HG02938 (cell line): ENCODE results near the gene RTL10.

Experiments used
- ATAC-seq: cut with Tn5 transposase; IDR thresholded peaks from one replicate; pipeline ENCODE4 v1.9.1; 2021; ENCODE audit warnings: mild to moderate bottlenecking, moderate library complexity; ENCODE audit not compliant: unreplicated experiment

Gene RTL10, protein sequence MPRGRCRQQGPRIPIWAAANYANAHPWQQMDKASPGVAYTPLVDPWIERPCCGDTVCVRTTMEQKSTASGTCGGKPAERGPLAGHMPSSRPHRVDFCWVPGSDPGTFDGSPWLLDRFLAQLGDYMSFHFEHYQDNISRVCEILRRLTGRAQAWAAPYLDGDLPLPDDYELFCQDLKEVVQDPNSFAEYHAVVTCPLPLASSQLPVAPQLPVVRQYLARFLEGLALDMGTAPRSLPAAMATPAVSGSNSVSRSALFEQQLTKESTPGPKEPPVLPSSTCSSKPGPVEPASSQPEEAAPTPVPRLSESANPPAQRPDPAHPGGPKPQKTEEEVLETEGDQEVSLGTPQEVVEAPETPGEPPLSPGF

DNA sequence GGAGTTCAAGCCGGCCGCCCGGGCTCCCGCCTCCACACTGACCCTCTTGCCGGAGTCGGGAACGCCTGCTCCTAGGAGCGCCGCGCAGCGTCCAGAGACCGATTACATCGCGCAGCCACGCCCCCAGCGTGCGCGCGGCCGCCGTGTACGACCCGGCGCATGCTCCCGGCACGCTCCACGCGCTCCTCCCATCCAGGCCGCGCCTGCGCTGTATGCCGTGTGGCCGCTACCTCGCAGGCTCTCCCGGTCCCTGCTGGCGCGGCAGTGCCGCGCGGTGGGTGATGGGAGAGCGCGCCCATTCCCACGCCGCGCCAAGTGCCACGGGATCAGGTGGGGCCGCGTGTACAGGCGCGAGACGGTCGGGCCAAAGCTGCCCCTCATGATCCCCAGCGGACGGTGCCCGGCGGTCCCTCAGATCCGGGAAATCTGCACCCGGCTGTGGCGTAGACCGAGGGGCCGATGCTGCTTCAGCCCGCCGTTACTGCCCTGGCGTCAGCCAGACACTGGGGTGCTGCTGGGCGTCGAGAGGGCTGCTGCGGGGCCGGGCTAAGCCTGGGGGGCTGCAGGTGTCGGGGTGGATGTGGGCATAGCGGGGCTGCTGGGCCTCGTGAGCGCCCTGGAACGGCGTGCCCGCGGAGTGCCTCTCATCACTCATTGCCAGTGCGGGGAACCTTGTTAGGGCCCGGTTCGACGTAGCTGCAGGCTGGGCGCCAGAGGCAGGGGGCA is at the start of gene RTL10, which contains the start of gene GNB1L:
Gene RTL10 (minus strand): TSS at position 97 of the 726 bp plus-strand sequence. CDS start 2,613 bp downstream, outside the sequence.
Gene GNB1L (minus strand): TSS at position 97 of the 726 bp plus-strand sequence. CDS start 33,519 bp downstream, outside the sequence.
- peak; percentile 70 for ATAC-seq

DNA sequence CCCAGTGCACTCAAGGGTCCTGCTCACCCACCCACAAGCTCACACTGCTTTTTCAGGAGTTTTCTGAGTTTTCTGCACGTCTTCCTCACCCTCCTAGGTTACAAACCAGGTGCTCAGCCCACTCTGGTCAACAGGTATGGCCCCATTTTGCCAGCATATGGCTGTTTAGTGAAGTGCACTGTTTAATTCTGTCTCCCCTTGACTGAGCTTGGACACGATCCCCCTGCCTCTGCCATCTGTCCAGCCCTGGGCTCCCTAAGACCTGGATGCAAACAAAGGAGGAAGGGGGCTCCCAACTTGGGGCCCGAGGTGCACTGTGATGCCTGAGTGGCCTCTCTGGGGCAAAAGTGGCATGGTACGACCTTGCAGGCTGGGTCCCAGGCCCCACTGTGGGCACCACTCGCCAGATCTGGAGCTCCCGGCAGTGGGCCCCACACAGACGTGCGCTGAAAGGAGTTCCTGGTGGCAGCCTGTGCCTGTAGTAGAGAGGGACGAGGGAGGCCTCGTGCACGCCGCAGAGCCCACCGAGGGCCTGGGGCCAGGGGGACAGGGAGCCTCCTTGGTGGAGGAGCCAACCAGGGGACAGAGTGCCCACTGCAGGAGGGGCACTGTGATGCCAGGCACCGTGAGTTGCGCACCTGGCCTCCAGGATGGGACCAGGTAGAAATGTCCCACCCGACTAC is 49.6 kb upstream of the RTL10 start:
- ATAC-seq: no peak

DNA sequence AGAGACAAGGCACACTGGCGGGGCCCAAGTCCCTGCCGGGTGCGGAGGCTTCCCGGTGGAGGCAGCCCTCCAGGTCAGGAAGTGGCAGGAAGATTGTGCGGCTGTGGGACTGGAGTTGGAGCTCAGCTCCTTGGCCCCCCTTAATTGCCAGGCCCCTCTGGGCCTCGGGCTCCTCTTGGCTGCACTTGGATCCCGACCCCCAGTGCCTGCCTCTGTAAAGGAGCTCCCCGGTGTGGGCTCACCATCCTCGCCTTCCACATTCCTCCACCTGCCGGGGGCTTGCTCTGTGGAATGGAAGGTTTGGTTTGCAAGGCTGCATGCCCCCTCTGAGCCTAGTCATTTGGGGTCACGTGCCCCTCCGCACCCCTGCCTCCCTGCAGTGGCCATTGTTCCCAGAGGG is 48.8 kb upstream of the RTL10 start:
- ATAC-seq: no peak

DNA sequence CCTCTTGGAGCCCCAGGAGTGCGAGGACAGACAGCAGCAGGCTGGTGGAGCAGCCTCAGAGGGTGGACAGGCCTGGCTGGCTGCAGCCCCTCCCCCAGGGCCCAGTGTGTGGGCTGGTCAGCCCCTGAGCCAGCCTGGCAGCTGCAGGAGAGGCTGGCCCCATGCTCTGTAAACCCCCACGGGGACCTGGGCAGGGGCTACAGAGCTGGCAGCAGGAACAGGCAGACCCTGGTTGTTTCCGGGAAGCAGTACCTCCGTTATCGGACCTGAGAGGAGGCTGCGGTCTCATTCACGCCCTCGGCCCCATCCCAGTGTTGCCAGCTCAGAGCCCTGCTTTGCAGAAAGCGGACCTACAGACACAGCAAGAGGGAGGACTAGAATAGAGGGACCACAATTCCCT is 48.4 kb upstream of the RTL10 start:
- ATAC-seq: no peak

DNA sequence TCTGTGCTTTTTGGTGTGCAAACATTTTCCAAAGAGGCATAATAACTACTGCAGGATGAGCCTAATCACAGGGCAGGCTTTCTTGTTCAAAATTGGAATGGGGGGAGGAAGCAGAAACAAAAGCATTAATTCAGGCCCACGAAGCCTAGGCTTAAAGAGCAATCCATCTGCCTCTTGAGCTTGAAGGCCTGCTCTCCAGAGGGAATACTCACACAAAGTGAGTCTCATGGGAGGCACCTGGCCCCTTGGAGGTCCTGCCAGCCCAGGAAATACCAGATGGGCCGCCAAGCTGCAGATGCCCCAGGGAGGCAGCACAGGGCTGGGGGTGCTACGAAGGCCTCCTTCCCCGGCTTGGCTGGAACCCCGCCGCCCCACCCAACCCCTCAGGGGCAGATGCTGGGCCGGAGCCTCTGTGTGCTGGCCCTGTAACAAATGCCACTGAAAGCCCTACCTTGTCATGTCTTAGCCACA is 47.6 kb upstream of the RTL10 start:
- ATAC-seq: no peak

DNA sequence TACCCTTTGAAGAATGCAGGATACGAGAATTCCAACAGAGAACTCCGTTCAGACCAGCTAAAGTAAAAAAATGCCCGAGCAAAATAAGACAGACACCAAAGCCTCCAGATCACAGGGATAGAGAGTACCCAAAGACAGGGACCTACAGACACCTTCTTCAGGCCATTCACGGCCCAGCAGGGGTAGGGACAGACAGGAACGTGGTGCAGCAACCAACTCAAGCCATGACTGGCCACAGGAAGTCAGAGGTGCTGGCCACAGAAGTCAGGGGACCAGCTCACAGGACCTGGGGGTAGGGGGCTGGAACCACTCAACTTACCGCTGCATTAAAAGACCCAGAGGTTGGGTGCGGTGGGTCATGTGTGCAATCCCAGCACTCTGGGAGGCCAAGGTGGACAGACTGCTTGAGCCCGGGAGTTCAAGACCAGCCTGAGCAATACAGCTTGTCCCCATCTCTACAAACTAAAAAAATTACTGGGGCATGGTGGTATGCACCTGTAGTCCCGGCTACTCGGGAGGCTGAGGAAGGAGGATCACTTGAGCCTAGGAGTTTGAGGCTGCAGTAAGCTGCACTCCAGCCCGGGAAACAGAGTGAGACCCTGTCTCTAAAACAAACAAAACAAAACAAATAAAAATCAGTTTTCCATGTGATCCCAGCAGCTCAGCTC is 47.0 kb upstream of the RTL10 start:
- no peak for ATAC-seq

DNA sequence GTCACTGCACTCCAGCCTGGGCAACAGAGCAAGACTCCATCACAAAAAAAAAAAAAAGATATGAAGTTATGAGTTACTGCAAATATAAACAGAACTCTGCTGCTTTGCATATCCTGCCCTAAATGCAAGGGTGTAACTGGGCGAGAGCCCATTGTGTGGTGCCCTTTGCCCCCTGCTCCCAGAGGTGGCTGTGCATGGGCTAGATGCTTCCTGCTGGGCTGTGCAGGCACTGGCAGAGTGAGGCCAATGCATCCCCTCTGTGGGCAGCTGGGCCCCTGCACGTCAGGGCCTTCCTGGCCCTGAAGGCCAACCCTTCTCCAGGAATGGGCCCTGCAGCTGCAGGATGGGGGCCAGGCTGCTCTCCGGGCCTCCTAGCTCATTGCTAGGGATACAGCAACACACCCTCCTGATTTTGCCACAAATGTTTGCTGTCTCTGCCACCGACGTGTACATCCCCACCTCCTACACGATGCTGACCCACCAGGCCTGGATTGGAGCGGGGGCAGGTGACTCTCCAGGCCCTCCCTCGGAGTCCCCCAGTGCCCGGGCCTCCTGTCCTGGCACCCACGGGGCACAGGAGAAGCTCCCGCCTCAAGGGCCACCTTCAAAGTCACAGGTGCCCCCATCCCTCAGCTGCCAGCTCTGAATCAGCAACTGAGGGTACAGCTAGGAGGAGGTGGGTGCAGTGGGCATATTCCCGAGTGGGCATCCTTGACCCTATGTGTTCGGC is 46.2 kb upstream of the RTL10 start:
- ATAC-seq: no peak

DNA sequence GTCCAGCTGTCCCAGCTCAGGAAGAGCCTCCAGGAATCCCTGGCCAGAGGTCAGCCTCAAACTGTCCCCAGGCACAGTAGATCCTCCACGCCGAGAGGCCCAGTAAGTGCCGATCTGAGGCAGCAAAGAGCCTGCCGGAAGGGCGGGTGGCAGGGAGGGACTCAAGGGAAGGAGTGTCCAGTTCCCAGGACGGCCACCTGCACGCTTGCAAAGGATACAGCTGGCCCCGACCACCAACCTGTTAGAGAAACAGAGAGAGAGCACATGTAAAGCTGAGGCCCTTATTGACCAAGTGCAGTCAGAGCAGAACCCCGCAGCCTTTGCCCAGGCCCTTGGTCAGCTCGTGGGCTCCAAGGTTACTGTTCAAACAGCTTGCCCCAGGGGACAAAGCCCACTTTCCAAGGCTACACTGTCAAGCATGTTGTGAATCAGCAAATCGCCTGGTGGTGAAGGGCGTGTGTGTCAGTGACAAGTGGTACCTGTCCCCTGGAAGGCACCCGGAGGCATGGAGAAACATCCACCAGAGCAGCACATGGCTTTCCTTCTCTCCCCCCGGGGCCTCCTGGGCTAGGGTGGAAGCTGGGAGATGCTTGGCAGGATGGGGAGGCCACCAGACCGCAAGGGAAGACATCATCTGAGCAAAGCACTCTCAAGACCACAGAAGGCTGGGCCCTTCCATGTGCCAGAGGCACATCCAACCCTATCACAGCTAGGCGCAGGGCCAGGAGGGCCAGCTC is 44.3 kb upstream of the RTL10 start:
- ATAC-seq: no peak

DNA sequence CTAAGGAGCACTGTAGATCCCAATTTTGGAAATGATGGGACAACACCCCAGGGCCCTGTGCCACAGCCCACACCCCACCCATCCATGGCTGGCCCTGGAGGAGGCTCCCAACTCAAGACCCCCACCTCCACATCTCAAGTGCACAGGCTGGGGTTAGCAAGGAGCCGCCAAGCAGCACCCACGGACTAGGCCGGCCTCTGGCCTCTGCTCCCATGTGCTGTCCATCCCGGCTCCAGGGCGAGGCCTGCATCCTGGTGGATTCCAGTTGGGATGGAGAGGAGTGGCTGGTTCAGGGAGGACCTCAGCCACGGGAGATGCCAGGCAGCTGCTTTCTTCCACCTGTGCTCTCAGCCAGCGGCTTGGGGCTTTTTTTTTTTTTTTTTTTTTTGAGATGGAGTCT is 43.5 kb upstream of the RTL10 start:
- ATAC-seq: no peak

DNA sequence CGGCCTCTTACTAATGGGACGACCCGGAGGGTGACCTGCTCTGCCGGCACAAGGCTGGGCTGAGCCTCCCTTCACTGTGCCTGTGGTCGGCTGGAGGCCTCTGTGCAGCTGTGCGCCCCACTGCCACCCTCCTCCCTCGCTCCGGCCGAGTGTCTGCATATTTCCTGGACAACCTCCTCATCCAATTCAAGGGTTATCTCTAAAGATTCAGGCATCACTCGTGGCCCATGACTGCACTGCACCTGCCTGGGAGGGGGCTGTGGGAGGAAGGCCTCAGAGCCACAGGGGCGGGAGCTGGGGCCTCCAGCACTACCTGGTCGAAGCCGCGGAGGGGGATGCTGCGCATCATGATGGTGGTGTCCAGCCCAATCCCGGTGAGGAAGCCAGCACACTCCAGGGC is 43.1 kb upstream of the RTL10 start:
- ATAC-seq: no peak

DNA sequence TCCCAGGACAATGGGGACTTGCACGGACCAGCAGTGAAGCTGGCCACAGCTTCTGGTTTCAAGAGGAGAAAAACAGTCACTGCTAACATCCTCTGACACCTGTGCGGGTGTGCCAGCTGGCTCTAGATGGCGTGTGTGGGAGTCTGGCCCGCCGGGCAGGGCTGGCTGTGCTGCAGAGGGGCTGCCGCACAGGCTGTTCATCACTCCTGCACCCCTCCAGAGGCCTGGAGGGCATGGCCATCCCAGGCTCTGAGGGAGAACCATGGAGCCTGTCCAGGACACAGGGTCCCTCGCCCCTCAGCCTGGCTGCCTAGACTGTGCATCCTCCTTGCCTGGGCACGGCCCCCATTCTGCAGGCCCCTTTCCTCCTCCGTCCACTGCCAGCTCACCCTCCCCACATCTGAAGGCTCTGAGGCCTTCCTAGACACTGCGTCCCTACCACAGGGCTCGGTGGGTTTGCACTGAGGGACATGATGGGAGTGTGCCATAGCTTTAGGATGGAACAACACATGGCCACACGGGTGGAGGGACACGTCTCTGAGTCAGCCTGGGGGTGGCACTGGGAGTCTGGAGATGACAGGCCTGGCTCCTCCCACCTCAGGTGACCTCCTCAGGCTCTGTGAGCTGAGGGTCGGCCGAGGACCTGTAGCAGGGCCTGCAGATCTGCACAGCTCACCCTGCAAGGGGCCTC is 42.1 kb upstream of the RTL10 start:
- ATAC-seq: no peak

DNA sequence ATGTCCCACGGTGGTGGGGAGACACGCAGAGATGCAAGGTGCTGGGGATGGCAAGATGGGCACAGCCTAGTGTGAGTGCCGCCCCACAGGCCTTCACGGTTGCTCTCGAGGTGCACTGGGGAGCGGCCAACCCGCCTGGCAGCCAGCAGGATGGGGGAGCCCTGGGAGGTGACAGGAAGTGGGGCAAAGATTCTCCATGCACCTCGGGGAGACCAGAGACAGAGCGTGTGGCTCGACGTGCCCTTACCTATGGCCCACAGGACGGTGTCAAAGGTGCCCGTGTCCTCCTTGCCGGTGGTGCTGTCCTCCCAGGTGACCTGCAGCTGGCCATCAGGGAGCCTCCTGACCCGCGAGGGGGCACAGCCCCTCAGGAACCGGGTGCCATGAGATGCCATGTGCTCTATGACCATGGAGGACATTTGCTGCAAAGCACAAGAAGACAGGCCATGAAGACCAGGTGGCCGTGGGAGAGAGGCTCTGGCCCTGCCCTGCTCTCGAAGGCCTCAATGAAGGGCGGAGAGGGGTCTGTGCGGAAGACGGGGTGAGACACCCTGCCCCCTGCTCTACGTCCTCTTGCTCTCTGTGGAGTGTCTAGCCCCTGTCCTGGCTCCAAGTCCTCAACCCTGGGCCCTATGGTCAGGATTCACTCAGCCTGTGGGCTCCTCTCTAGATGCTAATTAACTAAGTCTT is 40.6 kb upstream of the RTL10 start:
- ATAC-seq: no peak

DNA sequence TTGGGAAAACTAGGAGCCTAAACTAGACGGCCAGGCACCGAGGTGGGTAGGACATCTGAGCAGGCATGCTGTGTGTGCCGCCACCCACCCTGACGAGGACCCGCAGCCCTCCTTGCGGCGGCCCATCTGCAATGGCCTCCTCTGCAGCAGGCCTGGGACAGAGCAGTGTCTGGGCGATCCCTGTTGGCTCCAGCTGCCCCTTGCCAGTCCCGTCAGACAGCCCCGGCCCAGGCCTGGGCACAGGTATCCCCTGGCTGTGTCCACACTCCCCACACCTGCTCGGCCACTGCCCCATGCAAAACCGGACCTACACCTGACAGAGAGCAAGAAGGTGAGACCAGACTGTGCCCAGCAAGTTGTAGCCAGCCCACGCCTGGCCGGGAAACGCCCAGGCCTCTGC is 38.7 kb upstream of the RTL10 start:
- no peak for ATAC-seq

DNA sequence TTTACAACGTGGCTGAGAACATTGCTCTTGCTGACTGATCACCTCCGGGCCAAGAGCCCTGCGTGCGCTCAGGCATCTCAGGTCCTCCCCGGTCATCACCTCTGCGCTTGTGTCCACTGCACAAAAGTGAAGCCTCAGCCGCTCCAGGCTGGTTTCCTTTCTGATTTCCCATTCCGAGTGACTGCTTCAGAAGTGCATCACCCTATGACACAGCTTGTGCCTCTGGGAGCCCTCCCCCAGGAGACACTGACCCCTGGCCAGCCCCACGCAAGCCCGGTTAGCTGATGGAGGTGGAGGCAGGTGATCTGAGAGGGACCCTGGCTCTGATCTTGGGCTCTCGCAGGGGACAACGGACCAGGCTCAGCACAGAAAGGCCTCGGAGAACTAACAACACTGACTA is 38.3 kb upstream of the RTL10 start:
- ATAC-seq: no peak

DNA sequence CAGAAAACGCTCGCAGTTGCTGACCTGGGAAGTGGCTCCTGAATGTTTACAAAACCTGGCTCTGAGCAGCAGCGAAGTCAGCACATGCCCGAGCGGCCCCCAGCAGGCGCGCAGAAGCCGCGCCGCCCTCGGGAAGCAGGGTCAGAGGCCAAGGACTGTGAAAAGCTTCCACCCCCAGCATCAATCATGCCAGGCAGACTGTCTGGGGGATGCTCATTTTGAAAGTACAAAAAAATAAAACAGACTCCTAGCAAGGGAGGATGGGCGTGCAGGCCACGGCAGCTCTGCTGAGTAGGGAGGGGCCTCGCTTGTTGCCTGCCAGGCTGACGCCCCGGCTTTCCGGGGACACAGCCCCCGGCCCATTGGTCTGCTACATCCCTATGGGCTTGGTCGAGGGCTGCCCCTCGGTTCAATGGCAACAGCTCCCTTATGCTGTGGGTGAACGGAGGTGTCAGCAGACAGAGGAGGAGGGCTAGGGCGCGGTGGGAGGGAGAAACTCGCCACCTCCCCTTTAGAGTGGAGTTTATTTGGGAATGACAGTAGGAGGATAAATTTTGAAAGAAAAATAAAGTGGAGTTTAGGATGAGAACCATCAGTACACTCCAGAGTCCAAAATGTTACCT is 37.7 kb upstream of the RTL10 start:
- ATAC-seq: no peak

DNA sequence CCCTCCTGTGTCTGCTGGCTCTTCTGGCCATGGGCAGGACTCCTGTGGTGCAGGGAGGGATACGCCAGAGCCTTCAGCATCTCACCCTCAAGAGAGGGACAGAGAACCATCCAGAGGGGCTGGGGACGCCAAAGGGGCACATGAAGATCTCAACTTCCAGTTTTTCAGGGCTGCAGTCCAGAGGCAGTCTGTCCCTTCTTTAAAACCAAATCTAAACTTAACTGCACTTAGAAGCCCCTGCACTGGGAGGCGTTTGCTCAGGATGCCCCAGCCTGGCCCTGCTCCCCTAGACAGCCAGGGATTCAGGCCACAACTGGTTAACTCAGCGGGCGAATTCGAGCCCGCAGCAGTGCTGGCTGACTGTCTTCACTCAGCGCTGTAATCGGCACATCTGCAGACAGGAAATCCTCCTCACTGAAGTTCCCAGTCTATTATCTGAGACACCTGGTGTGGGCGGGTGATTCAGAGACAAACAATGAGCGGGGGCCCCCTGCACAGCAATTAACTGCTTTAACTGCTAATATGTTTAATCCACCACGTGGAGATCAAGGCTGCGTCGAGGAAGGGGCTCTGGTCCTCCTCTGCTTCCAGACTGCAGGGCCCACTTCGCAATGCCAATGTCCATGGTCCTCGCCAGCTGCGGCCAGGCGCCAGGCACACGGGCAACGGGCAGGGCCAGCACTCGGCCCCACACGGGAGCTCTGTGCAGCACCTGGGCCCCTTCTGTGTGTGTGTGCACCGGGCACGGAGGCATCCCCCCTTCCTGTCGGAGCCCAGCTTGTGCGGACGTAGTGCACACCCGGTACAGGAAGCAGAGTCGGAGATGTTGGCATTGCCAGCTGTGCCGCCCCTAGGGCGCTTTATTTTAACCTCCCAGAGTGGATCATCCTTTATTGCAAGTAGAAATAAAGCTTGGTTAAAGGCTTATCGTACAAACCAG is 36.9 kb upstream of the RTL10 start:
- no peak for ATAC-seq
